Measurements from ENCODE around the gene CTAGE9.

- TF ChIP-seq CTCF (IDR thresholded peaks at IDR 0.05) (no peak), POLR2AphosphoS5 (IDR thresholded peaks at IDR 0.05) (no peak), POLR2A (IDR thresholded peaks at IDR 0.05; ENCODE audit: low read depth) (no peak), EP300 (IDR thresholded peaks at IDR 0.05) (no peak)
Measured at GRCh38 chr6:131755597-131755996, 44.8 kb upstream of the CTAGE9 start.

Measured in esophagus muscularis mucosa (tissue), 4 donors.